ENCODE data around the gene EP400.

The EP400 gene

GRCh38 chr12:131986361-131986760 is 36.6 kb downstream of the EP400 start:
- no peak for DNase-seq (ENCODE audit: low read depth, low spot score)

- DNase-seq (ENCODE audit: low read depth, low spot score) = no peak
Observed at GRCh38 chr12:131986910-131987309, 37.2 kb downstream of the EP400 start.

GRCh38 chr12:131987552-131987951 is 37.8 kb downstream of the EP400 start:
- no peak for DNase-seq (ENCODE audit: low read depth, low spot score)

DNA sequence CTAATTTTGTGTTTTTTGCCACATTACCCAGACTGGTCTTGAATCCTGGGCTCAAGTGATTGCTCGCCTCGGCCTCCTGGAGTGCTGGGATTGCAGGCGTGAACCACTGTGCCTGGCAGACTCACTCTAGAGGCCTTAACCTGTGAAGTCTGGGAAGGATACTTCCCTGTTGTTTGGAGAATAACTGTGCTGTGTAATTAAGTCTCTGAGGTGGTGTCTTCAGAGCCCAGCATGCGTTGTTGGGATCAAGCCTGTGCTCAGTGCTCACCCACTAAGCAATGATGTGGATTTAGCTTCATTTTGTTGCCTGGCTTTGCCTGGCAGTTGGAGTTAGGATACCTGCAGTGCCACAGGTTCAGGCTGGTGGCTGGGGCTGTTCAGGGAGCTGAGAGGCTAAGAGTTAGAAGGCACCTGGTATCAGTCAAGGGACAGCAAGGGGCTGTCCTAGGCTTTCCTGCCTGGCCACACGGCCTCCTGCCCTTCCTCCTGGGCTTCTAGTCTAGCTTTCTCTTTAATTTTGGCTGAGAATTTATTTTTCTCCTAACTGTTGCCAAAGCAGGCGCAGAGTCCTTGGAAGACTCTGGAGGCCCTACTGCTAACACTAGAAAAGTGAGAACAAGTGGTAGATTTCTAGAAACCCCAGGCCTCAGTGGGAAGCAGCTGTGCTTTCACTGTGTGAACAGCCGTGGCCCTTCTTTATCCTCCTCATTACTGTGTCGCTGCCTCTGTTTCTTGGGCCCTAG is 38.5 kb downstream of the EP400 start:
- DNase-seq (ENCODE audit: low read depth, low spot score) = no peak

- no peak for DNase-seq (ENCODE audit: low read depth, low spot score)
Observed at GRCh38 chr12:131989021-131989420, 39.3 kb downstream of the EP400 start.

DNA sequence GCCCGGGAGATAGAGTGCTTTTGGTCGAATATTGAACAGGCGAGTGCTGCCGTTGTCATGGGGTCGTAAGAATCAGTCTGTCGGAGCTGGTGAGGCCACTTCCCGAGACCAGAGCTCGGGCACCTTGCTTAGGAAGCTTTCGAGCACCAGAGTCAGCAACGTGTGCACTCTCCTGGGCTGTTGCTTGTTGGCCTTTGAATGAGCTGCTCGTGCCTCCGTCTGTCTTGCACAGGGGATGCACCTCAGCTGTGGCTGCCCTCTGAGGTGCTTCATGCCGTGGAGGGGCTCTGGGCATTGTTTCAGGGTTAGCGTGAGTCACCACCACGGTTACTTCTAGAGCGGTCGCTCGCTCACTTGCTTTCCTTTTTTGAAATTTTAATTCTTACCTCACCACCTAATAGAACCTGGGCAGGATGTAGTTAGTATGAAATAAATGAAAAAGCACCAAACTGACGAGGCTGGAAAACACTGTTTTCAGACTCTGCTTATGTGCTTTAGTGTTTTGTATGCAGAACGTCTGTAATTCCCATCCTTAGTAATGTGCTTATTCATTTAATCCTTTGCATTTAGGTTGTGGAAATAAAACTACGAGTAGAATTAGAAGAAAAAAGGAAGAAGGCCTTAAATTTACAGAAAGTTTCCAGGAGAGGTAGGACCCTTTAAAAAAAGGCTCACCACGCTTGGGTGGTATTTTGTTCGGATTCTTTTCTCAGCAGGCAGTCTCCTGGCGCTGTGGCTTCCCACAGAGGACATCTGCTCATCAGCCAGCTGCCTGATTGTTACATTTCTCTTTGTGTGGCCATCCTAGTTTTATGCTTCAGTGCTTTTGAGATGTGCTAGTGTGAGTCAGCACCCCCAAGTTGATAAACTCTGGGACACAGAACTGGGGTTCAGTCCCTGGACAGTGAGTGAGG is 40.6 kb downstream of the EP400 start:
- no peak for DNase-seq (ENCODE audit: low read depth, low spot score)

DNA sequence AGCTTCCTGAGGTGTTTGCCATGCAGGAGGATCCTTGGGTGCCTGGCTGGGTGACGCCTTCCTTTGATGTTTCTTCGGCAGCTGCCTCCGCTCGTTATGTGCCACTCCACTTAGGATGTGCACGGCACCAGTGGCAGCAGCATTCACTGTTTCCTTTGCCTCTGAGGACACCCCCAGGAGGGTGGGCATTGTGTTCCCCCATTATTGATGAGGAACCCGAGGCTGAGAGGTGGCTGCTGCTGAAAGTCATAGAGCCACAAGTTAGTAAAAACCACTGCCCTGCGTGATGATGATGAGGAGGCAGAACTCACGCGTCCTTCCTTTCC is 41.2 kb downstream of the EP400 start:
- no peak for DNase-seq (ENCODE audit: low read depth, low spot score)

- no peak for DNase-seq (ENCODE audit: low read depth, low spot score)
Observed at GRCh38 chr12:131991816-131992430, 42.2 kb downstream of the EP400 start.

DNA sequence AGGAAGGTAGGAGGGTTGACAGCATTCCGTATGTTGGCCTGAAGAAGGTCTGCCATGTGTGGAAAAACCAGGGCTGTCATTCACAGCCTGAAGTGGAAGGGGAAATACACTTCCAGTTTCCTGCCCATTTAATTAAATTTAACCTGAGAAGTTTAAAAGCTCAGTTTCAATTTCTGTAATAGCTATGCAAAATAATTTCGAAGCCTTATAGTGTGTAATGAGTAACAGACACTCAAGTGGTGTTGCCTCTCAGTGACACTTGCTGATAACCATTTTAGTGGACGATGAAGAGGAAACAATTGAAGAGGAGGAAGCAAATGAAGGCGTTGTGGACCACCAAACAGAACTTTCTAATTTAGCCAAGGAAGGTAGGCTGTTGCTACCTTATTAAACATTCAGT is 44.8 kb downstream of the EP400 start:
- no peak for DNase-seq (ENCODE audit: low read depth, low spot score)

- no peak for DNase-seq (ENCODE audit: low read depth, low spot score)
Observed at GRCh38 chr12:132000286-132000872, 50.6 kb downstream of the EP400 start.

DNA sequence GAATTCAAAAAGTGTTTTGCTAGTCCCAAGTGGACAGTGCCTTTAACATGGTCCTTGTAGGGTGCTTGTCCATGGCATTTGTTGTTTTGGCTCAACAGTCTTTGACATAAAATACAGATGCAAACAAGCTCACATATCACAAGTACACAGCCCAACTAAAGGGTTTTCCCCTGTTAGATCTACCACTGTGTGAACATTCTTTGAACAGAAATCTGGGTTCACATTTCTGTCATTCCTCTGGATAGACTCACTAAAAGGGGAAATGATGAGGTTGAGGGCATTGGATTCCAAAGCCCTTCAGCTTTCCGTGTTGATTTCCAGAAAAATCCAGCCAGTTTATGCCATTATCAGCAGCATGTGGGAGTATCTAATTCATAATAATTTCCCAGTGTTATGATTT is 54.1 kb downstream of the EP400 start:
- DNase-seq (ENCODE audit: low read depth, low spot score) = no peak

DNA sequence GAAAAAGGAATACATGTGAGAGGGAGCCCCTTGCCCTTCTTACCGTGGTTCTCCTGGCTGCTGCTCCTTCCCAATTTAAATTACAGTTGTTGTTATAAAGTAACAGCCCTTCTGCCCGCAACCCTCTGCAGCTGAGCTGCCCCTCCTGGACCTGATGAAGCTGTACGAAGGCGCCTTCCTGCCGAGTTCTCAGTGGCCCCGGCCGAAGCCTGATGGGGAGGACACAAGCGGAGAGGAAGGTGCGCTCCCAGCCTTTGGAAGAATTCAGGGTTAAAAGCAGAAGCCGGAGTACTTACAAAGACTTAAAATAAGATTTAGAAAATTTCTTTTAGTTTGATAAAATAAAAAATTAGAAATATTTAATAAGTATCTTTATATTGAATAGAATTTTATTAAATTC is 55.2 kb downstream of the EP400 start:
- DNase-seq (ENCODE audit: low read depth, low spot score) = no peak

DNA sequence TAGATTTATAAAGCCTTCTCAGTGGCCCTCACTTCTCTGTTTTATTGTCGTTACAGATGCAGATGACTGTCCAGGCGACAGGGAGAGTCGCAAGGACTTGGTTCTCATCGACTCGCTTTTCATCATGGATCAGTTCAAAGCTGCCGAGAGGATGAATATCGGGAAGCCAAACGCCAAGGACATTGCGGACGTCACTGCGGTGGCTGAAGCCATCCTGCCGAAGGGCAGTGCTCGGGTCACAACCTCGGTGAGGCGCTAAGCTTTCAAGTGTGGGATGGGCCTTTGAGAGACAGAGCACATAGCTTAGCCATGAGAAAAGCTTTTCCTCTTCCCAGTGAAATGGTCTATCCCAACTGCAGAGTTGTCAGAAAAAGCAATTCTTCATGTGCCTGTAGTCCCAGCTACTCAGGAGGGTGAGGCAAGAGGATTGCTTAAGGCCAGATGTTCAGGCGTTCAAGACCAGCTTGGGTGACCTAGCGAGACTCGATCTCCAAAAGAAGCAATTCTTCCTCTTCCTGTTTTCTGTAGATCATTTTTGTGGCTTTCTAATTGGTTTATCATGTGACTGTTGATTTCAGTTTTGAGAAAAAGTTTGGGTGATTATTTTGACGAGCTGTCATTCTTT is 56.4 kb downstream of the EP400 start:
- no peak for DNase-seq (ENCODE audit: low read depth, low spot score)

DNA sequence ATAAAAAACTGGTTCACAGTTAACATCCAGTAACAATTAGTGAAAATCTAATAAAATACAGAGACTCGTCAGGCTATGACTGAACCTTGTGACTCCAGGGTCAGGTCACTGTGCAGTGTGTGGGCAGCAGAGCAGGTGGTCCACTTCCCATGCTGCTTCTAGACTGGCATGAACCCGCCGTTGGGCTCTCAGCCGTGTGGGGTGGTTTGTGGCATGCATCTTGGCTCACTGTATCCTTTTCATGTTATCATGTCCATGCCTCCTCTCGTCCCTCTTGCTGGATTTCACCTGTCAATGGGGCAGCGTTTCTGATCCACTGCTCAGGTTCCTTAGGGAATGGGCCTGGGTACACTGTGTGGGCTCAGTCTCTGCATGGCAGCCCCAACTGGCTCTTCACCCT is 57.3 kb downstream of the EP400 start:
- no peak for DNase-seq (ENCODE audit: low read depth, low spot score)

GRCh38 chr12:132009336-132009859 is 59.7 kb downstream of the EP400 start:
- DNase-seq (ENCODE audit: low read depth, low spot score) = no peak

DNA sequence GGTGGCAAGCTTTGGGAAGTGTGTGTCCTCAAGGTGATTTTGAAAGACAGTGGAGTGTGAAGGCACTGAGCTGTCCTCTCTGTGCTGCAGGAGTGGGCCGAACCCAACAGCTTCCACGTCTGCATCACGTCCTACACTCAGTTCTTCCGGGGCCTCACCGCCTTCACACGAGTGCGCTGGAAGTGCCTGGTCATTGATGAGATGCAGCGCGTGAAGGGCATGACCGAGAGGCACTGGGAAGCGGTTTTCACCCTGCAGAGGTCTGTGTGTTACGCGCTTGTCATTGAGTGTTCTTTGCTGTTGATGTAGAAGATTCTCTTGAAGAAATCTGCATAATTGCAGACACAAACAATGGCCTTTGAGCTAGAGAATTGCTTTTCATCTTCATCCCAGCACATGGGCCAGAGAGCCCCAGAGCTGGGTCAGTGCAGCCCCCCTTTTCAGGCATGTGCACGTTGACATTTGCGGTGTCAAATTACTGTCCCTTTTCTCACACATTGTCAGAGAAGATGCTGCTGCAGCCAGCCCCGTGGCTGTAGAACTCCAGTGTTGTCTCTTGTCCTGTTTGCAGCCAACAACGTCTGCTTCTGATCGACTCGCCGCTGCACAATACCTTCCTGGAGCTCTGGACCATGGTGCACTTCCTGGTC is 63.3 kb downstream of the EP400 start:
- no peak for DNase-seq (ENCODE audit: low read depth, low spot score)

DNA sequence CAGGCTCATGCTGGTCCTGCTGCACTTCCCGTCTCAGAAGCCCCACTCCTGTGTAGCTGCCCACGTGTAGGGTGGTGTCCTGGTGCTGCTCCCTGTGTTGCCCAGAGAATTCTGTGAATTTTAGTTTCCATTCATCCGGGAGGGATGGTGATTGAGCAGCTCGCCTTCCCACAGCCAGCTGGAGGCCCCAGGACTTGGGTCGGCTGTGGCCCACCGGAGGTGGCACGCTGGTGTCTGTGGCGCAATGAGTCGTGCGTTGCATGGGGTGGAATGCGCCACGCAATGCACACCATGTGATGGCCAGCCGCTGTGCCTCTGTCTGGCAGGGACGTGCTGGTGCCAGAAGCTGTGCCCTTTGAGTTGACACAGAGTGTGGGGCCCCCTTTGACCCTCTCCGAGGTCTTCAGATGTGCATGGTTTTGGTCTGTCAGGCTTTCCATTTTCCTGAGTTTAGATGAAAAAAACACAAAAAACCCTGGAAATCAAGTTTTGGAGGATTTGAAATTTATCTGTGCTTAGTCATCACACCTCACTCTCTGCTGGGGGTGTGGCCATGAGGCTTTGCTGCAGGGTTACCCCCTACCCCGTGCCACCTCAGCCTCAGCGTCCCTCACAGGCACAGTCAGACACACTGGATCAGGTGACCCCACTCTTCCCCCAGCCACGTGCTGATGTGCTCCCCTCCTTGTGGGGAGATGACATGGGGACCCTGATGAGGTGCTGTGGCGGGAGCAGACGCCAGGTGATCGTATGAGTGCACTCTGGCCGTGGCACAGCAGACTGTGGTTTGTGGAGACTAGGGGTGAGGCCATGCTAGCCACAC is 64.6 kb downstream of the EP400 start:
- no peak for DNase-seq (ENCODE audit: low read depth, low spot score)

- no peak for DNase-seq (ENCODE audit: low read depth, low spot score)
Observed at GRCh38 chr12:132014915-132015280, 65.2 kb downstream of the EP400 start.

DNA sequence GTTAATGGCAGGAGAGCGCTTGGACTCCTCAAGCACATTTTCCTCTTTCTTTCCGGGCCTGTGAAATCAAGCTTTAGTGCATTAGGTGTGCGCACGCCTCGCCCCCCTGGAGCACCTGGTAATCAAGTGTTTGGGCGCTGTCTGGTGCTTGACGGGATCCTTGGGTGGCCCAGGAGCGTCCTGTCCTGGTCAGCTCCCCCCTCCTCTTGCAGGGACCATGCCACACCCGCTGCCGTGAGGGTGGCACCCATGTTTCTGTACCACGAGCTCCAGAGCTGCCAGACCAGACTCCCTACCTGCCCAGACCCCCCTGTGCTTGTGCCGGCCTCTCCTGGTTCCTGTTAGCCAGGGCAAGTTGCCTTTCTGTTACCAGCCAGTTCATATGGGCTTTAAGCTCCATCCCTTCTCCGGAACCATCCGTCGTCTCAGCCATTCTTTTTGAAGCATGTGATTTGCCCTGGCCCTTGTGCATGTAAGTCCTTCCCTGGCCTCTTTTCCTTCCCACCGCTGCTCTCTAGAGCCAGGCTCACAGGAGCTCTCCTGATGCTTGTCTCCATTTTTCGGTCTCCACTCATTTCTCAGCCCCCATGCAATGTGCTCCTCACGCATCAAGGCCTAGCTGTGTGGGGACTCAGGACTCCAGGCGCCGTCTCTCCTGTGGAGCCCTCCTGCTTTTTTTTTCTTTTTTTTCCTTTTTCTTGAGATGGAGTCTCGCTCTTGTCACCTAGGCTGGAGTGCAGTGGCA is 66.1 kb downstream of the EP400 start:
- DNase-seq (ENCODE audit: low read depth, low spot score) = no peak
